HepG2 (cell line): ENCODE measurements around the gene BICRA. TPM values are rescaled to one million over a fixed set of nuclear protein-coding genes. Genes with fewer than 3 reads are reported as not detected.

ENCODE experiments used
- FOXA1 ChIP-seq, 2 experiments: fragments of 450-650 bp in 1 of 2; sonication (generic) in 1 of 2; formaldehyde crosslinking in 1 of 2; IDR thresholded peaks; 2 replicates each; pipeline versions ENCODE4 v1.4.0 to v1.6.1; 2016 to 2020; ENCODE audit warnings: missing genetic modification reagents in 1 of 2
- KAT8 ChIP-seq: IDR thresholded peaks from 2 replicates; pipeline ENCODE4 v1.6.1; 2016; ENCODE audit warnings: missing genetic modification reagents, missing compliant biosample characterization
- NFE2L2 ChIP-seq: fragments of 150-350 bp; IDR thresholded peaks from 2 replicates; pipeline ENCODE4 v1.6.1; 2014; ENCODE audit warnings: low read length
- TOPORS ChIP-seq: sonication (generic); formaldehyde crosslinking; IDR thresholded peaks from 2 replicates; pipeline ENCODE4 v1.8.0; 2023; ENCODE audit warnings: mild to moderate bottlenecking, missing genetic modification reagents
- ZBTB42 ChIP-seq: sonication (generic); formaldehyde crosslinking; IDR thresholded peaks from 2 replicates; pipeline ENCODE4 v1.5.0; 2020; ENCODE audit warnings: mild to moderate bottlenecking, missing genetic modification reagents
- ZMYM2 ChIP-seq: sonication (generic); formaldehyde crosslinking; IDR thresholded peaks from 2 replicates; pipeline ENCODE4 v1.8.0; 2022; ENCODE audit warnings: mild to moderate bottlenecking, missing genetic modification reagents
- ZNF20 ChIP-seq: sonication (generic); formaldehyde crosslinking; IDR thresholded peaks from 2 replicates; pipeline ENCODE4 v1.4.0; 2020; ENCODE audit warnings: mild to moderate bottlenecking, moderate library complexity, missing genetic modification reagents
- ZNF329 ChIP-seq: sonication (generic); formaldehyde crosslinking; IDR thresholded peaks from 2 replicates; pipeline ENCODE4 v1.9.0; 2021; ENCODE audit warnings: low read depth, mild to moderate bottlenecking, missing genetic modification reagents
- ZNF614 ChIP-seq: IDR thresholded peaks from 2 replicates; pipeline ENCODE4 v1.6.1; 2018; ENCODE audit warnings: missing biosample characterization, missing genetic modification reagents, inconsistent platforms, borderline replicate concordance
- polyA plus RNA-seq, 8 experiments: library from polyadenylated mRNA; depleted of rRNA in 3 of 8; stranded (reverse) in 7 of 8; unstranded in 1 of 8; fragments of >200 nt; fragmentation: Illumina TruSeq in 4 of 8; extraction: Trizol in 4 of 8; gene quantifications; 2 replicates each; pipeline versions ENCODE4 v1.2.1 to v1.2.3, GENCODE V29; 2011 to 2016; ENCODE audit warnings: low read depth in 4 of 8, missing spikeins in 1 of 8, mixed read lengths in 1 of 8; ENCODE audit not compliant: insufficient read depth in 1 of 8
- total RNA-seq, 5 experiments: library from RNA; depleted of rRNA; stranded (reverse); fragments of >200 nt; fragmentation: Illumina TruSeq; extraction: Trizol; gene quantifications; 2 replicates each; pipeline ENCODE4 v1.2.3, GENCODE V29; 2016; ENCODE audit warnings: low read depth in 1 of 5
- TF ChIP-seq, protein P1 (sequence below): sonication (generic); formaldehyde crosslinking; IDR thresholded peaks from 2 replicates; pipeline ENCODE4 v1.4.0; 2020; ENCODE audit warnings: missing genetic modification reagents
- TF ChIP-seq, protein P2 (sequence below): sonication (generic); formaldehyde crosslinking; IDR thresholded peaks from 2 replicates; pipeline ENCODE4 v1.4.0; 2020; ENCODE audit warnings: mild to moderate bottlenecking, missing genetic modification reagents
- TF ChIP-seq, protein P3 (sequence below), 2 experiments: sonication (generic) in 1 of 2; formaldehyde crosslinking in 1 of 2; IDR thresholded peaks; 2 replicates each; pipeline versions ENCODE4 v1.4.0 to v1.6.1; 2018 to 2020; ENCODE audit warnings: missing genetic modification reagents in 2 of 2, borderline replicate concordance in 1 of 2, low read depth in 1 of 2, mild to moderate bottlenecking in 1 of 2, missing biosample characterization in 1 of 2
- TF ChIP-seq, protein P4 (sequence below): sonication (generic); formaldehyde crosslinking; IDR thresholded peaks from 2 replicates; pipeline ENCODE4 v1.5.1; 2020; ENCODE audit warnings: mild to moderate bottlenecking, missing genetic modification reagents, moderate library complexity
- TF ChIP-seq, protein P5 (sequence below): sonication (generic); formaldehyde crosslinking; IDR thresholded peaks from 2 replicates; pipeline ENCODE4 v1.8.0; 2022; ENCODE audit warnings: missing genetic modification reagents, mild to moderate bottlenecking, inconsistent platforms, borderline replicate concordance
- TF ChIP-seq, protein P6 (sequence below): sonication (generic); formaldehyde crosslinking; IDR thresholded peaks from 2 replicates; pipeline ENCODE4 v1.9.0; 2021; ENCODE audit warnings: missing genetic modification reagents, borderline replicate concordance
- TF ChIP-seq, protein P7 (sequence below): sonication (generic); formaldehyde crosslinking; IDR thresholded peaks from 2 replicates; pipeline ENCODE4 v1.9.0; 2022; ENCODE audit warnings: missing genetic modification reagents, mild to moderate bottlenecking, borderline replicate concordance

BICRA gene
- total and polyA plus RNA-seq, 2 of the 13 experiments (the other 11 are each of a cell fraction or from before 2014, with no cell fraction given): 0.55 to 0.71 TPM

DNA sequence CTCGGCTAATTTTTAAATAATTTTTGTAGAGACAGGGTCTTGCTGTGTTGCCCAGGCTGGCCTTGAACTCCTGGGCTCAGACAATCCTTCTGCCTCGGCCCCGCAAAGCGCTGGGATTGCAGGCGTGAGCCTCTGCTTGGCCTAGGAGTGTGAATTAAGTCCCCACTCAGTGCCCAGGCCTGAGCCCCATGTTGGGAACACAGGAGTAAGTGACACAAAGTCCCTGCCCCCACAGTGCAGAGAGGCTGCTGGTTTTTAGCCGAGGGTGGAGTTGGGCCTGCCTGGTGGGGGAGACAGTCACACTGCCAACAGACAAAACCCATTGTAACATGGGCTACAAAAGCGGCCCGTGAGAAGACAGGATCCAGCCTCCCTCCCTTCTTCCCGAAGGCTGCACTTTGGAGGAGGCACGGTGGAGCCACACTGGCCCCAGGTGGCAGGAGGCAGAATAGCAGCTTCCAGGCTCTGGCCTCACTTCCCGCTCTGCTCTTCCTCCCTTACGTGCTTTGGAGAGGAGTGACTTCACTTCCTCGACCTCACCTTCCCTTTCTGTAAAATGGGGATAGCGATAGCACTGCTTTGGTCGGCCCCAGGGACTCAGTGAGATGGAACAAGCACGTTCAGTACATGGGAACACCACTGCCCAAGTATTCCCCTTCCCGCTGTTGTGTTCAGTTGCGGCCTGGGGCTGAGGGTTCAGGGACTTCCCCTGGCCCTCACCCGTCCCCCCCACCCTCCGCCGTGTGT lies 89.1 kb downstream of the BICRA start (continued):
- TF ChIP-seq, protein P1, sequence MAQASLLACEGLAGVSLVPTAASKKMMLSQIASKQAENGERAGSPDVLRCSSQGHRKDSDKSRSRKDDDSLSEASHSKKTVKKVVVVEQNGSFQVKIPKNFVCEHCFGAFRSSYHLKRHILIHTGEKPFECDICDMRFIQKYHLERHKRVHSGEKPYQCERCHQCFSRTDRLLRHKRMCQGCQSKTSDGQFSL (CRISPR knock-in tag): no peak
- TF ChIP-seq ZBTB42: no peak
- peak; percentile 46; the same call in 1 of the 2 replicates for TF ChIP-seq ZNF614 (CRISPR knock-in tag)
- TF ChIP-seq, protein P2, sequence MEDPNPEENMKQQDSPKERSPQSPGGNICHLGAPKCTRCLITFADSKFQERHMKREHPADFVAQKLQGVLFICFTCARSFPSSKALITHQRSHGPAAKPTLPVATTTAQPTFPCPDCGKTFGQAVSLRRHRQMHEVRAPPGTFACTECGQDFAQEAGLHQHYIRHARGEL: no peak
- TF ChIP-seq, protein P3, sequence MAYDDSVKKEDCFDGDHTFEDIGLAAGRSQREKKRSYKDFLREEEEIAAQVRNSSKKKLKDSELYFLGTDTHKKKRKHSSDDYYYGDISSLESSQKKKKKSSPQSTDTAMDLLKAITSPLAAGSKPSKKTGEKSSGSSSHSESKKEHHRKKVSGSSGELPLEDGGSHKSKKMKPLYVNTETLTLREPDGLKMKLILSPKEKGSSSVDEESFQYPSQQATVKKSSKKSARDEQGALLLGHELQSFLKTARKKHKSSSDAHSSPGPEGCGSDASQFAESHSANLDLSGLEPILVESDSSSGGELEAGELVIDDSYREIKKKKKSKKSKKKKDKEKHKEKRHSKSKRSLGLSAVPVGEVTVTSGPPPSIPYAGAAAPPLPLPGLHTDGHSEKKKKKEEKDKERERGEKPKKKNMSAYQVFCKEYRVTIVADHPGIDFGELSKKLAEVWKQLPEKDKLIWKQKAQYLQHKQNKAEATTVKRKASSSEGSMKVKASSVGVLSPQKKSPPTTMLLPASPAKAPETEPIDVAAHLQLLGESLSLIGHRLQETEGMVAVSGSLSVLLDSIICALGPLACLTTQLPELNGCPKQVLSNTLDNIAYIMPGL (CRISPR knock-in tag; IDR thresholded peaks at IDR 0.05; ENCODE audit: borderline replicate concordance in 1 of 2, low read depth in 1 of 2): peak in 1 of 2 experiments; percentile 43; a peak in 1 of 4 replicates
- TF ChIP-seq ZMYM2 (CRISPR knock-in tag): no peak
- TF ChIP-seq TOPORS (CRISPR knock-in tag): no peak
- TF ChIP-seq, protein P4, sequence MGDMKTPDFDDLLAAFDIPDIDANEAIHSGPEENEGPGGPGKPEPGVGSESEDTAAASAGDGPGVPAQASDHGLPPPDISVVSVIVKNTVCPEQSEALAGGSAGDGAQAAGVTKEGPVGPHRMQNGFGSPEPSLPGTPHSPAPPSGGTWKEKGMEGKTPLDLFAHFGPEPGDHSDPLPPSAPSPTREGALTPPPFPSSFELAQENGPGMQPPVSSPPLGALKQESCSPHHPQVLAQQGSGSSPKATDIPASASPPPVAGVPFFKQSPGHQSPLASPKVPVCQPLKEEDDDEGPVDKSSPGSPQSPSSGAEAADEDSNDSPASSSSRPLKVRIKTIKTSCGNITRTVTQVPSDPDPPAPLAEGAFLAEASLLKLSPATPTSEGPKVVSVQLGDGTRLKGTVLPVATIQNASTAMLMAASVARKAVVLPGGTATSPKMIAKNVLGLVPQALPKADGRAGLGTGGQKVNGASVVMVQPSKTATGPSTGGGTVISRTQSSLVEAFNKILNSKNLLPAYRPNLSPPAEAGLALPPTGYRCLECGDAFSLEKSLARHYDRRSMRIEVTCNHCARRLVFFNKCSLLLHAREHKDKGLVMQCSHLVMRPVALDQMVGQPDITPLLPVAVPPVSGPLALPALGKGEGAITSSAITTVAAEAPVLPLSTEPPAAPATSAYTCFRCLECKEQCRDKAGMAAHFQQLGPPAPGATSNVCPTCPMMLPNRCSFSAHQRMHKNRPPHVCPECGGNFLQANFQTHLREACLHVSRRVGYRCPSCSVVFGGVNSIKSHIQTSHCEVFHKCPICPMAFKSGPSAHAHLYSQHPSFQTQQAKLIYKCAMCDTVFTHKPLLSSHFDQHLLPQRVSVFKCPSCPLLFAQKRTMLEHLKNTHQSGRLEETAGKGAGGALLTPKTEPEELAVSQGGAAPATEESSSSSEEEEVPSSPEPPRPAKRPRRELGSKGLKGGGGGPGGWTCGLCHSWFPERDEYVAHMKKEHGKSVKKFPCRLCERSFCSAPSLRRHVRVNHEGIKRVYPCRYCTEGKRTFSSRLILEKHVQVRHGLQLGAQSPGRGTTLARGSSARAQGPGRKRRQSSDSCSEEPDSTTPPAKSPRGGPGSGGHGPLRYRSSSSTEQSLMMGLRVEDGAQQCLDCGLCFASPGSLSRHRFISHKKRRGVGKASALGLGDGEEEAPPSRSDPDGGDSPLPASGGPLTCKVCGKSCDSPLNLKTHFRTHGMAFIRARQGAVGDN (CRISPR knock-in tag): peak; percentile 40
- TF ChIP-seq KAT8 (CRISPR knock-in tag): 0 out of 2 replicates have a peak, but pooled peaks have one; percentile 16
- TF ChIP-seq, protein P5, sequence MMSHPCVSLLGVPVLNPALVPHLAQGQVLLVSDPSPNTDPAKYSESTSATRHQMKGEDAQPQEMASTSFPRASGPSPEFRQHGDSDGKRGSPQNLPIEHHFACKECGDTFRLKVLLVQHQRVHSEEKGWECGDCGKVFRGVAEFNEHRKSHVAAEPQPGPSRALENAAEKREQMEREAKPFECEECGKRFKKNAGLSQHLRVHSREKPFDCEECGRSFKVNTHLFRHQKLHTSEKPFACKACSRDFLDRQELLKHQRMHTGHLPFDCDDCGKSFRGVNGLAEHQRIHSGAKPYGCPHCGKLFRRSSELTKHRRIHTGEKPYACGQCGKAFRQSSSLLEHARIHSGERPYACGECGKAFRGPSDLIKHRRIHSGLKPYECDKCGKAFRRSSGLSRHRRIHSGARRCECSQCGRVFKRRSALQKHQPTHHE (CRISPR knock-in tag): no peak
- no peak for TF ChIP-seq FOXA1 (IDR thresholded peaks at IDR 0.05)
- 0 out of 2 replicates have a peak, but pooled peaks have one; percentile 40 for TF ChIP-seq FOXA1 (CRISPR knock-in tag; IDR thresholded peaks at IDR 0.05)
- TF ChIP-seq, protein P6, sequence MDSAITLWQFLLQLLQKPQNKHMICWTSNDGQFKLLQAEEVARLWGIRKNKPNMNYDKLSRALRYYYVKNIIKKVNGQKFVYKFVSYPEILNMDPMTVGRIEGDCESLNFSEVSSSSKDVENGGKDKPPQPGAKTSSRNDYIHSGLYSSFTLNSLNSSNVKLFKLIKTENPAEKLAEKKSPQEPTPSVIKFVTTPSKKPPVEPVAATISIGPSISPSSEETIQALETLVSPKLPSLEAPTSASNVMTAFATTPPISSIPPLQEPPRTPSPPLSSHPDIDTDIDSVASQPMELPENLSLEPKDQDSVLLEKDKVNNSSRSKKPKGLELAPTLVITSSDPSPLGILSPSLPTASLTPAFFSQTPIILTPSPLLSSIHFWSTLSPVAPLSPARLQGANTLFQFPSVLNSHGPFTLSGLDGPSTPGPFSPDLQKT (CRISPR knock-in tag): no peak
- TF ChIP-seq, protein P7, sequence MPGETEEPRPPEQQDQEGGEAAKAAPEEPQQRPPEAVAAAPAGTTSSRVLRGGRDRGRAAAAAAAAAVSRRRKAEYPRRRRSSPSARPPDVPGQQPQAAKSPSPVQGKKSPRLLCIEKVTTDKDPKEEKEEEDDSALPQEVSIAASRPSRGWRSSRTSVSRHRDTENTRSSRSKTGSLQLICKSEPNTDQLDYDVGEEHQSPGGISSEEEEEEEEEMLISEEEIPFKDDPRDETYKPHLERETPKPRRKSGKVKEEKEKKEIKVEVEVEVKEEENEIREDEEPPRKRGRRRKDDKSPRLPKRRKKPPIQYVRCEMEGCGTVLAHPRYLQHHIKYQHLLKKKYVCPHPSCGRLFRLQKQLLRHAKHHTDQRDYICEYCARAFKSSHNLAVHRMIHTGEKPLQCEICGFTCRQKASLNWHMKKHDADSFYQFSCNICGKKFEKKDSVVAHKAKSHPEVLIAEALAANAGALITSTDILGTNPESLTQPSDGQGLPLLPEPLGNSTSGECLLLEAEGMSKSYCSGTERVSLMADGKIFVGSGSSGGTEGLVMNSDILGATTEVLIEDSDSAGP (CRISPR knock-in tag): peak; percentile 35; the same call in 1 of the 2 replicates
- TF ChIP-seq ZNF329: no peak
- no peak for TF ChIP-seq NFE2L2
- TF ChIP-seq ZNF20: no peak
